HL-60 (cell line): ENCODE data around the gene IL20RB.

Experiments used
- DNase-seq, 2 experiments: peaks; one replicate each; pipeline ENCODE4 v3.0.0-alpha.2; 2010 to 2020; ENCODE audit warnings: low read depth in 1 of 2, low spot score in 1 of 2
- H3K27ac ChIP-seq: fragments of 250-450 bp; sonication (Bioruptor Pico); replicated peaks from 2 replicates; pipeline ENCODE4 v1.5.1; 2020; ENCODE audit warnings: mild to moderate bottlenecking, moderate library complexity
- H3K27me3 ChIP-seq: fragments of 250-450 bp; sonication (Bioruptor Pico); 2 replicates; pipeline ENCODE4 v1.5.1; 2021; ENCODE audit warnings: mild to moderate bottlenecking, moderate library complexity; ENCODE audit not compliant: insufficient read depth, poor library complexity, severe bottlenecking
- H3K4me3 ChIP-seq: replicated peaks from 2 replicates; pipeline ENCODE4 v1.5.1; 2011; ENCODE audit warnings: mild to moderate bottlenecking, control low read depth, low read length; ENCODE audit not compliant: insufficient read depth
- CTCF ChIP-seq: IDR thresholded peaks from one replicate; pipeline ENCODE4 v1.5.1; 2011; ENCODE audit warnings: low read length, control low read depth, inconsistent platforms; ENCODE audit not compliant: insufficient read depth
- GABPA ChIP-seq: IDR thresholded peaks from 2 replicates; pipeline ENCODE4 v1.6.1; 2012; ENCODE audit warnings: low read depth
- POLR2AphosphoS5 ChIP-seq: IDR thresholded peaks from 2 replicates; pipeline ENCODE4 v1.6.1; 2012; ENCODE audit warnings: low read depth
- REST ChIP-seq: IDR thresholded peaks from 2 replicates; pipeline ENCODE4 v1.6.1; 2012; ENCODE audit warnings: low read depth; ENCODE audit not compliant: insufficient replicate concordance
- SPI1 ChIP-seq: IDR thresholded peaks from 2 replicates; pipeline ENCODE4 v1.6.1; 2012; ENCODE audit warnings: low read depth, mild to moderate bottlenecking, borderline replicate concordance

The IL20RB gene

GRCh38 chr3:137008131-137008530 lies 50.3 kb downstream of the IL20RB start:
- no peak overlapping the region for H3K27ac ChIP-seq
- no peak overlapping the region for H3K4me3 ChIP-seq
- no peaks in the 10 kb centered on the region for H3K27me3 ChIP-seq
- no peak for TF ChIP-seq REST
- TF ChIP-seq POLR2AphosphoS5 = no peak
- TF ChIP-seq SPI1 = no peak
- no peak for TF ChIP-seq GABPA
- TF ChIP-seq CTCF = no peak
- no peak for DNase-seq

- H3K4me3 ChIP-seq = no peak overlapping the region
- TF ChIP-seq SPI1 (no peak), POLR2AphosphoS5 (no peak), GABPA (no peak), REST (no peak), CTCF (no peak)
- no peak for DNase-seq
- H3K27me3 ChIP-seq = no peaks in the 10 kb centered on the region
- H3K27ac ChIP-seq = no peak overlapping the region
Observed at GRCh38 chr3:137008976-137009375, 51.2 kb downstream of the IL20RB start.

GRCh38 chr3:137010137-137010536 lies 52.4 kb downstream of the IL20RB start:
- no peak for DNase-seq
- H3K27me3 ChIP-seq = no peaks in the 10 kb centered on the region
- H3K4me3 ChIP-seq = no peak overlapping the region
- H3K27ac ChIP-seq = no peak overlapping the region
- TF ChIP-seq GABPA (no peak), REST (no peak), SPI1 (no peak)

GRCh38 chr3:137011153-137011552 lies 53.4 kb downstream of the IL20RB start:
- Histone ChIP-seq H3K4me3 (no peak overlapping the region), H3K27me3 (no peaks in the 10 kb centered on the region), H3K27ac (no peak overlapping the region)
- no peak for DNase-seq
- TF ChIP-seq CTCF = no peak
- TF ChIP-seq POLR2AphosphoS5 = no peak
- TF ChIP-seq GABPA = no peak
- TF ChIP-seq SPI1 = no peak
